ENCODE measurements around the gene C12orf43.

DNA sequence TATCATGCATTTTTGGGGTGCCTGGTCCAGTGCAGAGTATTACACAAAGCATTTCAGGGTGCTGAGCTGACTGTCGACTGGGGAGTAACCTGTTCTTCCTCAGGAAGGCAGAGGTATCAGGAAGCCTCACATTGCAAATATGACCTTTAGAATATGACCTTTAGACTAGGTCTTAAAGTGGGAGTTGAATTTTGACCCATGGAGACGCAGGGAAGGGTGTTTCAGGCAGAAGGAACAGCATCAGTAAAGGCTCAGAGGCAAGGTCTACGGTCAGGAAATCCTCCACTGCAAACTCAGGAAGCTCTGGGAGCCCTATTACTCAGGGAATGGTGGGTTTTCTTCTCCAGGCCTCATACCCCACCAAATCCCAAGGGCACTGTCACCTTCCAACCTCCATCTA, 26.6 kb downstream of the C12orf43 start:
- no peak for TF ChIP-seq YY1 (IDR thresholded peaks at IDR 0.05; ENCODE audit: insufficient read depth, insufficient read length)
- no peak for TF ChIP-seq SUZ12 (IDR thresholded peaks at IDR 0.05; ENCODE audit: extremely low read depth, insufficient read depth, insufficient read length)
- TF ChIP-seq ZNF274 (IDR thresholded peaks at IDR 0.05; ENCODE audit: low read depth, low read length): no peak

All from NT2/D1 (cell line).